Neutrophil (primary cell): ENCODE results near the gene DNAAF1.

ENCODE experiments used
- H3K27ac ChIP-seq: fragments of 200-600 bp; sonication (generic); 2 replicates; pipeline ENCODE4 v1.5.1; 2016; ENCODE audit warnings: mild to moderate bottlenecking, moderate library complexity
- H3K27me3 ChIP-seq: fragments of 200-600 bp; sonication (generic); 2 replicates; pipeline ENCODE4 v1.6.0; 2016; ENCODE audit warnings: mild to moderate bottlenecking
- H3K36me3 ChIP-seq: fragments of 200-600 bp; sonication (generic); 2 replicates; pipeline ENCODE4 v1.5.1; 2017
- H3K4me1 ChIP-seq, 2 experiments: fragments of 200-600 bp in 1 of 2; sonication (generic) in 1 of 2; 1 replicate in 1 of 2; 2 replicates in 1 of 2; pipeline versions ENCODE4 v1.5.1 to v1.6.1; 2013 to 2016; ENCODE audit warnings: low read depth in 1 of 2, low read length in 1 of 2, mild to moderate bottlenecking in 1 of 2, moderate library complexity in 1 of 2; ENCODE audit not compliant: control insufficient read depth in 1 of 2, insufficient read depth in 1 of 2
- H3K4me3 ChIP-seq, 2 experiments: fragments of 200-600 bp in 1 of 2; sonication (generic) in 1 of 2; 1 replicate in 1 of 2; 2 replicates in 1 of 2; pipeline ENCODE4 v1.5.1; 2013 to 2016; ENCODE audit warnings: low read depth in 1 of 2, low read length in 1 of 2, mild to moderate bottlenecking in 1 of 2, moderate library complexity in 1 of 2
- H3K9me3 ChIP-seq: fragments of 200-600 bp; sonication (generic); 2 replicates; pipeline ENCODE4 v1.5.1; 2016
- TF ChIP-seq, protein P1 (sequence below): fragments of 200-600 bp; sonication (generic); IDR thresholded peaks from 2 replicates; pipeline ENCODE4 v1.5.1; 2016; ENCODE audit warnings: antibody characterized with exemption

The DNAAF1 gene

GRCh38 chr16:84220851-84221250 lies 75.7 kb downstream of the DNAAF1 start:
- Histone ChIP-seq H3K27me3 (no peaks in the 10 kb centered on the region), H3K36me3 (no peaks in the 10 kb centered on the region), H3K27ac (no peak overlapping the region), H3K4me3 (no peak overlapping the region), H3K4me1 (no peaks in the 10 kb centered on the region), H3K9me3 (no peaks in the 10 kb centered on the region)
- TF ChIP-seq, protein P1, sequence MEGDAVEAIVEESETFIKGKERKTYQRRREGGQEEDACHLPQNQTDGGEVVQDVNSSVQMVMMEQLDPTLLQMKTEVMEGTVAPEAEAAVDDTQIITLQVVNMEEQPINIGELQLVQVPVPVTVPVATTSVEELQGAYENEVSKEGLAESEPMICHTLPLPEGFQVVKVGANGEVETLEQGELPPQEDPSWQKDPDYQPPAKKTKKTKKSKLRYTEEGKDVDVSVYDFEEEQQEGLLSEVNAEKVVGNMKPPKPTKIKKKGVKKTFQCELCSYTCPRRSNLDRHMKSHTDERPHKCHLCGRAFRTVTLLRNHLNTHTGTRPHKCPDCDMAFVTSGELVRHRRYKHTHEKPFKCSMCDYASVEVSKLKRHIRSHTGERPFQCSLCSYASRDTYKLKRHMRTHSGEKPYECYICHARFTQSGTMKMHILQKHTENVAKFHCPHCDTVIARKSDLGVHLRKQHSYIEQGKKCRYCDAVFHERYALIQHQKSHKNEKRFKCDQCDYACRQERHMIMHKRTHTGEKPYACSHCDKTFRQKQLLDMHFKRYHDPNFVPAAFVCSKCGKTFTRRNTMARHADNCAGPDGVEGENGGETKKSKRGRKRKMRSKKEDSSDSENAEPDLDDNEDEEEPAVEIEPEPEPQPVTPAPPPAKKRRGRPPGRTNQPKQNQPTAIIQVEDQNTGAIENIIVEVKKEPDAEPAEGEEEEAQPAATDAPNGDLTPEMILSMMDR: no peak

GRCh38 chr16:84223456-84223855 lies 78.3 kb downstream of the DNAAF1 start:
- no peak overlapping the region for H3K27ac ChIP-seq
- TF ChIP-seq, protein P1: no peak
- peaks cover 9% of the 10 kb centered on the region for H3K27me3 ChIP-seq
- H3K36me3 ChIP-seq: no peaks in the 10 kb centered on the region
- H3K4me3 ChIP-seq: no peak overlapping the region
- H3K4me1 ChIP-seq: no peaks in the 10 kb centered on the region
- H3K9me3 ChIP-seq: no peaks in the 10 kb centered on the region

GRCh38 chr16:84224554-84224953 lies 79.4 kb downstream of the DNAAF1 start:
- Histone ChIP-seq H3K36me3 (no peaks in the 10 kb centered on the region), H3K9me3 (no peaks in the 10 kb centered on the region), H3K4me3 (no peak overlapping the region), H3K27me3 (peaks cover 14% of the 10 kb centered on the region), H3K4me1 (no peaks in the 10 kb centered on the region), H3K27ac (no peak overlapping the region)
- TF ChIP-seq, protein P1: no peak

GRCh38 chr16:84225126-84225525 lies 80.0 kb downstream of the DNAAF1 start:
- H3K9me3 ChIP-seq: no peaks in the 10 kb centered on the region
- no peak overlapping the region for H3K4me3 ChIP-seq
- no peaks in the 10 kb centered on the region for H3K4me1 ChIP-seq
- H3K27me3 ChIP-seq: peaks cover 14% of the 10 kb centered on the region
- TF ChIP-seq, protein P1: no peak
- H3K36me3 ChIP-seq: no peaks in the 10 kb centered on the region
- no peak overlapping the region for H3K27ac ChIP-seq

DNA sequence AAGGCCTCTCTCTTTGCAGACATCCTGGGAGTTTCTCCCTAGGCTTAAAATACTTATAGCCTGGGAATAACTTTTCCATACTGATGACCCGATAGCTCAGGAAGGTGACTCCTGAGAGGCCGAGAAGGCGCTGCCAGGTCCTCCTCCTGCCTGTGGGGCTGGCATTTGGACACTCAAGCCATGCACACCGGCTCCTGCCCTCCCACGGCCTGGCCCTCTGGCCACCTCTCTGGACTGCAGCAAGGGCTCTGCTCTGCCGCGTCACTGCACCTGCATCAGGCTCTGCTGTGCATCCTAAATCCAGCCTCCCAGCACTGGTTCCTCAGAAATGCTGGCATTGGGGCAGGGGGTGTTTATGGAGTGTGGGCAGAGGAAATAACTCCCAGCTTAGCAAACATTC lies 80.5 kb downstream of the DNAAF1 start:
- no peaks in the 10 kb centered on the region for H3K4me1 ChIP-seq
- no peaks in the 10 kb centered on the region for H3K9me3 ChIP-seq
- H3K27ac ChIP-seq: no peak overlapping the region
- no peak overlapping the region for H3K4me3 ChIP-seq
- peaks cover 14% of the 10 kb centered on the region for H3K27me3 ChIP-seq
- H3K36me3 ChIP-seq: no peaks in the 10 kb centered on the region
- TF ChIP-seq, protein P1: no peak

- no peaks in the 10 kb centered on the region for H3K9me3 ChIP-seq
- H3K4me1 ChIP-seq: no peaks in the 10 kb centered on the region
- peaks cover 18% of the 10 kb centered on the region for H3K27me3 ChIP-seq
- H3K27ac ChIP-seq: no peak overlapping the region
- no peak overlapping the region for H3K4me3 ChIP-seq
- TF ChIP-seq, protein P1: no peak
- no peaks in the 10 kb centered on the region for H3K36me3 ChIP-seq
Observed at GRCh38 chr16:84226026-84226425, 80.9 kb downstream of the DNAAF1 start.
